Liver (tissue), 9 donors: ENCODE data around the gene MEFV. TPM values are rescaled to one million over a fixed set of nuclear protein-coding genes. Genes with fewer than 3 reads are reported as not detected.

Experiments
- DNase-seq: peaks from one replicate; pipeline ENCODE4 v3.0.0-alpha.2; 2017; ENCODE audit warnings: low spot score
- H3K27ac ChIP-seq, 2 donors: one replicate each; pipeline ENCODE4 v1.7.0; 2013; ENCODE audit warnings: inconsistent platforms in 2 of 2, low read length in 2 of 2, control low read depth in 1 of 2, low read depth in 1 of 2, mild to moderate bottlenecking in 1 of 2
- H3K27me3 ChIP-seq, 4 donors: one replicate each; pipeline versions ENCODE4 v1.6.1 to v1.7.0; 2013; ENCODE audit warnings: low read length in 3 of 4, inconsistent platforms in 1 of 4, mild to moderate bottlenecking in 1 of 4, moderate library complexity in 1 of 4; ENCODE audit not compliant: control insufficient read depth in 4 of 4, insufficient read depth in 4 of 4
- H3K36me3 ChIP-seq, 4 donors: one replicate each; pipeline versions ENCODE4 v1.6.1 to v1.7.0; 2013; ENCODE audit warnings: low read length in 3 of 4, mild to moderate bottlenecking in 3 of 4, low read depth in 1 of 4, moderate library complexity in 1 of 4; ENCODE audit not compliant: control insufficient read depth in 4 of 4, insufficient read depth in 3 of 4
- H3K4me1 ChIP-seq, 4 donors: one replicate each; pipeline versions ENCODE4 v1.6.1 to v1.7.0; 2013; ENCODE audit warnings: low read length in 3 of 4, mild to moderate bottlenecking in 3 of 4, moderate library complexity in 1 of 4; ENCODE audit not compliant: control insufficient read depth in 4 of 4, insufficient read depth in 4 of 4
- H3K4me3 ChIP-seq, 3 donors: one replicate each; pipeline versions ENCODE4 v1.6.1 to v1.7.0; 2013; ENCODE audit warnings: low read length in 3 of 3, control low read depth in 1 of 3, low read depth in 1 of 3, mild to moderate bottlenecking in 1 of 3
- H3K9ac ChIP-seq, 2 donors: one replicate each; pipeline ENCODE4 v1.7.0; 2013; ENCODE audit warnings: low read length in 2 of 2, mild to moderate bottlenecking in 2 of 2, moderate library complexity in 2 of 2, control low read depth in 1 of 2, low read depth in 1 of 2
- H3K9me3 ChIP-seq, 4 donors: one replicate each; pipeline versions ENCODE4 v1.6.1 to v1.7.0; 2013; ENCODE audit warnings: low read length in 3 of 4; ENCODE audit not compliant: control insufficient read depth in 4 of 4
- EGR1 ChIP-seq, 2 donors: IDR thresholded peaks; 2 replicates each; pipeline ENCODE4 v1.6.1; 2016 to 2018; ENCODE audit warnings: antibody characterized with exemption in 2 of 2, low read depth in 2 of 2
- FOXA1 ChIP-seq: IDR thresholded peaks from 2 replicates; pipeline ENCODE4 v1.6.1; 2016; ENCODE audit warnings: antibody characterized with exemption
- FOXA2 ChIP-seq: IDR thresholded peaks from 2 replicates; pipeline ENCODE4 v1.6.1; 2016; ENCODE audit warnings: antibody characterized with exemption
- GABPA ChIP-seq, 2 donors: IDR thresholded peaks in 1 of 2; conservative IDR thresholded peaks in 1 of 2; 2 replicates each; pipeline ENCODE4 v1.6.1; 2016; ENCODE audit warnings: antibody characterized with exemption in 2 of 2, mild to moderate bottlenecking in 1 of 2, moderate library complexity in 1 of 2
- HNF4A ChIP-seq, 2 donors: conservative IDR thresholded peaks; 2 replicates each; pipeline ENCODE4 v1.6.1; 2016; ENCODE audit warnings: antibody characterized with exemption in 2 of 2, mild to moderate bottlenecking in 2 of 2
- HNF4G ChIP-seq: IDR thresholded peaks from 2 replicates; pipeline ENCODE4 v1.6.1; 2016; ENCODE audit warnings: antibody characterized with exemption
- JUND ChIP-seq, 2 donors: IDR thresholded peaks; 2 replicates each; pipeline ENCODE4 v1.6.1; 2016; ENCODE audit warnings: antibody characterized with exemption in 2 of 2
- NR2F2 ChIP-seq: IDR thresholded peaks from 2 replicates; pipeline ENCODE4 v1.6.1; 2016; ENCODE audit warnings: antibody characterized with exemption
- RAD21 ChIP-seq, 2 donors: IDR thresholded peaks; 2 replicates each; pipeline ENCODE4 v1.6.1; 2016; ENCODE audit warnings: antibody characterized with exemption in 2 of 2, mild to moderate bottlenecking in 2 of 2
- SP1 ChIP-seq: IDR thresholded peaks from 2 replicates; pipeline ENCODE4 v1.6.1; 2018; ENCODE audit warnings: antibody characterized with exemption, mild to moderate bottlenecking
- TAF1 ChIP-seq: conservative IDR thresholded peaks from 2 replicates; pipeline ENCODE4 v1.6.1; 2016; ENCODE audit warnings: antibody characterized with exemption, mild to moderate bottlenecking
- WGBS: extraction: QIAGEN DNeasy Blood & Tissue Kit; methylation state at CpG from one replicate; pipeline ENCODE4 v1.1.7; 2013; 5-methylcytosine and 5-hydroxymethylcytosine counted together
- polyA plus RNA-seq, 2 donors: library from polyadenylated mRNA; stranded (reverse) in 1 of 2; unstranded in 1 of 2; fragments of 200-250 nt in 1 of 2; fragments of >200 nt in 1 of 2; fragmentation: Nextera tagmentation in 1 of 2; extraction: Ambion mirVana in 1 of 2; gene quantifications; one replicate each; pipeline versions ENCODE4 v1.2.1 to v1.2.3, GENCODE V29; 2013 to 2015
- total RNA-seq, 2 donors: library from RNA; depleted of rRNA; stranded (reverse); fragments of >200 nt; gene quantifications; one replicate each; pipeline ENCODE4 v1.2.3, GENCODE V29; 2014
- TF ChIP-seq, protein P1 (sequence below): IDR thresholded peaks from 2 replicates; pipeline ENCODE4 v1.6.1; 2016; ENCODE audit warnings: antibody characterized with exemption
- TF ChIP-seq, protein P2 (sequence below): IDR thresholded peaks from 2 replicates; pipeline ENCODE4 v1.6.1; 2016; ENCODE audit warnings: antibody characterized with exemption, mild to moderate bottlenecking
- TF ChIP-seq, protein P3 (sequence below): IDR thresholded peaks from 2 replicates; pipeline ENCODE4 v1.6.1; 2016; ENCODE audit warnings: antibody characterized with exemption
- TF ChIP-seq, protein P4 (sequence below): IDR thresholded peaks from 2 replicates; pipeline ENCODE4 v1.6.1; 2016; ENCODE audit warnings: antibody characterized with exemption
- TF ChIP-seq, protein P5 (sequence below): fragments of 150-350 bp; IDR thresholded peaks from 2 replicates; pipeline ENCODE4 v1.5.1; 2017; ENCODE audit warnings: improper control_type of control experiment, low read depth, low read length; ENCODE audit not compliant: missing input control
- donor health status: healthy.
- donor health status: healthy.
- donor health status: healthy.
- donor health status: healthy.
- donor health status: healthy.

The MEFV gene
- total and polyA plus RNA-seq, 4 donors = 0.33 to 3.3 (median 0.79) TPM

DNA sequence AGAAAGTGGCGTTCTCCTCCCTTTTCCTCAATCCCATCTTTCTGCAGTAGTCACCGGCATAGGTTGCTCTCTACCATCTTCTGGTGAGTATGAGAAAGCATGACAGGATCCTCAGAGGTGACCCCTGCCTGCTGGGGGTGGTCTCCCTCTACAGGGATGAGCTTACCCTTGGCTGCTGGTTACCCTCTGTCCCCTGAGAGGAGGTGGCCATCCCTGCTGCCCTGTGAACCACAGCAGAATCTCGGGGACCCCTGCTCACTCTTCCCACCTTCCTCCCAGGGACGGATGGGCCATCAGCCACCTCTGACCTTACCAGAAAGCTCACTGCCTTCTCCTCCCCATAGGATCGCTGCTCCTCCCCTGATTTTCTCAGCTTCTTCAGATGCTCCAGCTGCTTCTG, 7.8 kb downstream of the MEFV start:
- Histone ChIP-seq H3K9ac (no peak overlapping the region), H3K27ac (no peak overlapping the region), H3K4me1 (no peaks in the 10 kb centered on the region), H3K27me3 (no peaks in the 10 kb centered on the region), H3K4me3 (no peak overlapping the region), H3K36me3 (peaks cover 0 to 3% (median 1%) of the 10 kb centered on the region in 4 donors), H3K9me3 (peaks cover 0 to 2% (median 0%) of the 10 kb centered on the region in 4 donors)
- DNase-seq = no peak
- WGBS = 72% methylated on average over 5 of the region's 5 CpGs
- TF ChIP-seq FOXA2 = no peak
- TF ChIP-seq, protein P1, sequence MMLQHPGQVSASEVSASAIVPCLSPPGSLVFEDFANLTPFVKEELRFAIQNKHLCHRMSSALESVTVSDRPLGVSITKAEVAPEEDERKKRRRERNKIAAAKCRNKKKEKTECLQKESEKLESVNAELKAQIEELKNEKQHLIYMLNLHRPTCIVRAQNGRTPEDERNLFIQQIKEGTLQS = no peak
- TF ChIP-seq FOXA1 = no peak
- TF ChIP-seq SP1 = no peak
- no peak for TF ChIP-seq JUND (IDR thresholded peaks at IDR 0.05)
- no peak for TF ChIP-seq RAD21 (IDR thresholded peaks at IDR 0.05)
- no peak for TF ChIP-seq HNF4A (conservative IDR thresholded peaks at IDR 0.05)

DNA sequence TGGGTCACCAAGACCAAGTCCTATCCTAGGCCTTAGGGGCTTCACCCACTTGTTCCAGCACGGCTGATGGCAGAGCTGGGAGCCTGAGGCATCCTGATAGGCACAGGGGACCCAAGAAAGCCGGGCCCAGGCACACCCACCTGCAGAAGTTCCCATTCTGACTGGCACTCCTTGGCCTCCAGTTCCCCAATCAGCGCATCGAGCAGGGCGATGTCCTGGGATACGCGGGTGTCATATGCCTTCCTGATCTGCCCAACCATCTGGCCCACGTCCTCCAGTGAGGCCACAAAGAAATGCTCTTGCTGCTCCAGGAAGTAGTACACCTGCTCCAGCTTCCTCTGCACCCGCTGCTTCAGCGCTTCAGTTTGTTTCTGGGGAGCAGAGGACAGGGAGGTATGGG, 9.6 kb downstream of the MEFV start:
- Histone ChIP-seq H3K9me3 (peaks cover 0 to 2% (median 0%) of the 10 kb centered on the region in 4 donors), H3K27me3 (no peaks in the 10 kb centered on the region), H3K4me3 (no peak overlapping the region), H3K36me3 (peaks cover 0 to 3% (median 1%) of the 10 kb centered on the region in 4 donors), H3K9ac (no peak overlapping the region), H3K4me1 (no peaks in the 10 kb centered on the region), H3K27ac (no peak overlapping the region)
- TF ChIP-seq, protein P2, sequence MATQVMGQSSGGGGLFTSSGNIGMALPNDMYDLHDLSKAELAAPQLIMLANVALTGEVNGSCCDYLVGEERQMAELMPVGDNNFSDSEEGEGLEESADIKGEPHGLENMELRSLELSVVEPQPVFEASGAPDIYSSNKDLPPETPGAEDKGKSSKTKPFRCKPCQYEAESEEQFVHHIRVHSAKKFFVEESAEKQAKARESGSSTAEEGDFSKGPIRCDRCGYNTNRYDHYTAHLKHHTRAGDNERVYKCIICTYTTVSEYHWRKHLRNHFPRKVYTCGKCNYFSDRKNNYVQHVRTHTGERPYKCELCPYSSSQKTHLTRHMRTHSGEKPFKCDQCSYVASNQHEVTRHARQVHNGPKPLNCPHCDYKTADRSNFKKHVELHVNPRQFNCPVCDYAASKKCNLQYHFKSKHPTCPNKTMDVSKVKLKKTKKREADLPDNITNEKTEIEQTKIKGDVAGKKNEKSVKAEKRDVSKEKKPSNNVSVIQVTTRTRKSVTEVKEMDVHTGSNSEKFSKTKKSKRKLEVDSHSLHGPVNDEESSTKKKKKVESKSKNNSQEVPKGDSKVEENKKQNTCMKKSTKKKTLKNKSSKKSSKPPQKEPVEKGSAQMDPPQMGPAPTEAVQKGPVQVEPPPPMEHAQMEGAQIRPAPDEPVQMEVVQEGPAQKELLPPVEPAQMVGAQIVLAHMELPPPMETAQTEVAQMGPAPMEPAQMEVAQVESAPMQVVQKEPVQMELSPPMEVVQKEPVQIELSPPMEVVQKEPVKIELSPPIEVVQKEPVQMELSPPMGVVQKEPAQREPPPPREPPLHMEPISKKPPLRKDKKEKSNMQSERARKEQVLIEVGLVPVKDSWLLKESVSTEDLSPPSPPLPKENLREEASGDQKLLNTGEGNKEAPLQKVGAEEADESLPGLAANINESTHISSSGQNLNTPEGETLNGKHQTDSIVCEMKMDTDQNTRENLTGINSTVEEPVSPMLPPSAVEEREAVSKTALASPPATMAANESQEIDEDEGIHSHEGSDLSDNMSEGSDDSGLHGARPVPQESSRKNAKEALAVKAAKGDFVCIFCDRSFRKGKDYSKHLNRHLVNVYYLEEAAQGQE = no peak
- TF ChIP-seq GABPA (IDR thresholded peaks at IDR 0.05 in 1 of 2, conservative IDR thresholded peaks at IDR 0.05 in 1 of 2) (no peak), TAF1 (no peak), EGR1 (IDR thresholded peaks at IDR 0.05; ENCODE audit: low read depth in 2 of 2) (no peak), NR2F2 (no peak)
- TF ChIP-seq, protein P3, sequence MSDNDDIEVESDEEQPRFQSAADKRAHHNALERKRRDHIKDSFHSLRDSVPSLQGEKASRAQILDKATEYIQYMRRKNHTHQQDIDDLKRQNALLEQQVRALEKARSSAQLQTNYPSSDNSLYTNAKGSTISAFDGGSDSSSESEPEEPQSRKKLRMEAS = no peak
- WGBS = 78% methylated on average over 10 of the region's 10 CpGs
- DNase-seq = no peak

DNA sequence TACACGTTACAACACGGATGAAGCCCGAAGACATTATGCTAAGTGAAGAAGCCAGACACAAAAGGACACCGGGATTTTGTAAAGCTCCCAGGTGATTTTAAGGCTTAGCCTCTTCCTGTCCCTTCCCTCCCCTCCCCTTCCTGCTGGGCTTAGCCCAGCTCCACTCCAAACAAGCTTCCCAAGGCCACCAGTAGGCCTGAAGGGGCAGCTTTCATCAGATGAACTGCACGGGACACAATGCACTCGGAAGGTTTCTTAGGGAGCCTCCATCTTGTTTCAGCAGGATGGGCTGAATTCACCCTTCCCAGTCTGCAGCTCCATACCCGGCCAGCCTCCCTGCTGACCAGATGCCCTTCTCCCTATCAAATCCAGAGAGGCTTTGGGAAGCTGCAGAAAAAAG, 10.4 kb downstream of the MEFV start:
- Histone ChIP-seq H3K27ac (no peak overlapping the region), H3K4me3 (no peak overlapping the region), H3K27me3 (no peaks in the 10 kb centered on the region), H3K36me3 (peaks cover 0 to 3% (median 1%) of the 10 kb centered on the region in 4 donors), H3K9me3 (peaks cover 0 to 3% (median 1%) of the 10 kb centered on the region in 4 donors), H3K9ac (no peak overlapping the region), H3K4me1 (no peaks in the 10 kb centered on the region)
- DNase-seq = no peak
- 78% methylated on average over 7 of the region's 7 CpGs for WGBS
- TF ChIP-seq HNF4A (conservative IDR thresholded peaks at IDR 0.05) (no peak), NR2F2 (no peak), FOXA1 (no peak), RAD21 (IDR thresholded peaks at IDR 0.05) (no peak), HNF4G (no peak)
- TF ChIP-seq, protein P4, sequence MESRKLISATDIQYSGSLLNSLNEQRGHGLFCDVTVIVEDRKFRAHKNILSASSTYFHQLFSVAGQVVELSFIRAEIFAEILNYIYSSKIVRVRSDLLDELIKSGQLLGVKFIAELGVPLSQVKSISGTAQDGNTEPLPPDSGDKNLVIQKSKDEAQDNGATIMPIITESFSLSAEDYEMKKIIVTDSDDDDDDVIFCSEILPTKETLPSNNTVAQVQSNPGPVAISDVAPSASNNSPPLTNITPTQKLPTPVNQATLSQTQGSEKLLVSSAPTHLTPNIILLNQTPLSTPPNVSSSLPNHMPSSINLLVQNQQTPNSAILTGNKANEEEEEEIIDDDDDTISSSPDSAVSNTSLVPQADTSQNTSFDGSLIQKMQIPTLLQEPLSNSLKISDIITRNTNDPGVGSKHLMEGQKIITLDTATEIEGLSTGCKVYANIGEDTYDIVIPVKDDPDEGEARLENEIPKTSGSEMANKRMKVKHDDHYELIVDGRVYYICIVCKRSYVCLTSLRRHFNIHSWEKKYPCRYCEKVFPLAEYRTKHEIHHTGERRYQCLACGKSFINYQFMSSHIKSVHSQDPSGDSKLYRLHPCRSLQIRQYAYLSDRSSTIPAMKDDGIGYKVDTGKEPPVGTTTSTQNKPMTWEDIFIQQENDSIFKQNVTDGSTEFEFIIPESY = no peak
- TF ChIP-seq, protein P3 = no peak
- TF ChIP-seq, protein P1 = no peak
- TF ChIP-seq, protein P5, sequence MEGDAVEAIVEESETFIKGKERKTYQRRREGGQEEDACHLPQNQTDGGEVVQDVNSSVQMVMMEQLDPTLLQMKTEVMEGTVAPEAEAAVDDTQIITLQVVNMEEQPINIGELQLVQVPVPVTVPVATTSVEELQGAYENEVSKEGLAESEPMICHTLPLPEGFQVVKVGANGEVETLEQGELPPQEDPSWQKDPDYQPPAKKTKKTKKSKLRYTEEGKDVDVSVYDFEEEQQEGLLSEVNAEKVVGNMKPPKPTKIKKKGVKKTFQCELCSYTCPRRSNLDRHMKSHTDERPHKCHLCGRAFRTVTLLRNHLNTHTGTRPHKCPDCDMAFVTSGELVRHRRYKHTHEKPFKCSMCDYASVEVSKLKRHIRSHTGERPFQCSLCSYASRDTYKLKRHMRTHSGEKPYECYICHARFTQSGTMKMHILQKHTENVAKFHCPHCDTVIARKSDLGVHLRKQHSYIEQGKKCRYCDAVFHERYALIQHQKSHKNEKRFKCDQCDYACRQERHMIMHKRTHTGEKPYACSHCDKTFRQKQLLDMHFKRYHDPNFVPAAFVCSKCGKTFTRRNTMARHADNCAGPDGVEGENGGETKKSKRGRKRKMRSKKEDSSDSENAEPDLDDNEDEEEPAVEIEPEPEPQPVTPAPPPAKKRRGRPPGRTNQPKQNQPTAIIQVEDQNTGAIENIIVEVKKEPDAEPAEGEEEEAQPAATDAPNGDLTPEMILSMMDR = no peak
